Bronchial epithelial cell (primary cell): ENCODE data around the gene FADS6. TPM values are rescaled to one million over a fixed set of nuclear protein-coding genes. Genes with fewer than 3 reads are reported as not detected.

ENCODE experiments used
- DNase-seq: peaks from one replicate; pipeline ENCODE4 v3.0.0-alpha.2; 2010; ENCODE audit warnings: low read depth
- FAIRE-seq: peaks from 2 replicates; lab custom pipeline; 2011; peaks lifted over from hg19 to GRCh38; lab: Jason Lieb, UNC
- H3K27me3 ChIP-seq: 2 replicates; pipeline ENCODE4 v1.5.1; 2011; ENCODE audit warnings: low read length; ENCODE audit not compliant: control insufficient read depth, insufficient read depth
- H3K36me3 ChIP-seq: 2 replicates; pipeline ENCODE4 v1.5.1; 2011; ENCODE audit warnings: low read length; ENCODE audit not compliant: control insufficient read depth, insufficient read depth
- H3K4me3 ChIP-seq: 2 replicates; pipeline ENCODE4 v1.5.1; 2011; ENCODE audit warnings: mild to moderate bottlenecking, low read depth, low read length, control low read depth
- CTCF ChIP-seq: IDR thresholded peaks from 2 replicates; pipeline ENCODE4 v1.5.1; 2011; ENCODE audit warnings: mild to moderate bottlenecking, moderate library complexity, low read length, control low read depth, inconsistent platforms; ENCODE audit not compliant: insufficient read depth, severe bottlenecking
- total RNA-seq: library from RNA; depleted of rRNA; stranded (reverse); fragments of >200 nt; gene quantifications from 2 replicates; pipeline ENCODE4 v1.2.1, GENCODE V29; 2014

FADS6 gene
- total RNA-seq, 1 donor from 2014 or later = not detected

GRCh38 chr17:74900208-74900607 lies 6.8 kb upstream of the FADS6 start:
- peak; percentile 83 for FAIRE-seq
- DNase-seq = no peak
- Histone ChIP-seq H3K4me3 (no peak overlapping the region), H3K36me3 (no peaks in the 10 kb centered on the region), H3K27me3 (peaks cover 1% of the 10 kb centered on the region)
- no peak for TF ChIP-seq CTCF

- TF ChIP-seq CTCF = no peak
Measured at GRCh38 chr17:74898376-74898946, 5.0 kb upstream of the FADS6 start.

GRCh38 chr17:74893936-74894671 lies 671 bp upstream of the FADS6 start:
- no peak for DNase-seq
- Histone ChIP-seq H3K36me3 (no peaks in the 10 kb centered on the region), H3K27me3 (peaks cover 27% of the 10 kb centered on the region), H3K4me3 (no peak overlapping the region)
- TF ChIP-seq CTCF = no peak
- no peak for FAIRE-seq

More at GRCh38 chr17:74898376-74898946, 5.0 kb upstream of the FADS6 start:
- peaks cover 13% of the 10 kb centered on the region for H3K27me3 ChIP-seq
- no peaks in the 10 kb centered on the region for H3K36me3 ChIP-seq
- FAIRE-seq = peak; percentile 36
- peak; percentile 68 for DNase-seq
- H3K4me3 ChIP-seq = no peak overlapping the region

- Histone ChIP-seq H3K36me3 (no peaks in the 10 kb centered on the region), H3K27me3 (peaks cover 27% of the 10 kb centered on the region), H3K4me3 (no peak overlapping the region)
- DNase-seq (no peak), FAIRE-seq (peak; percentile 28)
- TF ChIP-seq CTCF = no peak
Measured at GRCh38 chr17:74892013-74892841, 1.2 kb downstream of the FADS6 start.

- Histone ChIP-seq H3K27me3 (peaks cover 26% of the 10 kb centered on the region), H3K36me3 (no peaks in the 10 kb centered on the region), H3K4me3 (no peak overlapping the region)
- no peak for TF ChIP-seq CTCF
- peak; percentile 7 for FAIRE-seq
- no peak for DNase-seq
Measured at GRCh38 chr17:74890554-74890953, 2.9 kb downstream of the FADS6 start.
